Stimulated activated CD4-positive, alpha-beta T cell treated with anti-CD3 and anti-CD28 coated beads, Interleukin-1b, Interleukin-23, amount 100 ng/mL, for 24 hours (primary cell): ENCODE results near the gene ADAMTSL2.

ENCODE experiments used
- DNase-seq, 4 experiments: peaks; one replicate each; pipeline ENCODE4 v3.0.0-alpha.2; 2020; ENCODE audit warnings: low read depth in 4 of 4, low spot score in 1 of 4

ADAMTSL2 gene

GRCh38 chr9:133603135-133603927 lies 68.8 kb downstream of the ADAMTSL2 start:
- DNase-seq: no peak

GRCh38 chr9:133604214-133604613 lies 69.7 kb downstream of the ADAMTSL2 start:
- no peak for DNase-seq

GRCh38 chr9:133604856-133605255 lies 70.4 kb downstream of the ADAMTSL2 start:
- DNase-seq: no peak

- DNase-seq: no peak
These were observed 70.9 kb downstream of the ADAMTSL2 start for GRCh38 chr9:133605446-133605845.

GRCh38 chr9:133605856-133606707 lies 71.6 kb downstream of the ADAMTSL2 start:
- no peak for DNase-seq

- no peak for DNase-seq
These were observed 72.2 kb downstream of the ADAMTSL2 start for GRCh38 chr9:133606708-133607025.

- DNase-seq: no peak
These were observed 72.9 kb downstream of the ADAMTSL2 start for GRCh38 chr9:133607381-133607780.

- DNase-seq: no peak
These were observed 73.5 kb downstream of the ADAMTSL2 start for GRCh38 chr9:133607976-133608375.

- no peak for DNase-seq
These were observed 73.9 kb downstream of the ADAMTSL2 start for GRCh38 chr9:133608382-133608781.

- DNase-seq: no peak
These were observed 74.4 kb downstream of the ADAMTSL2 start for GRCh38 chr9:133608889-133609288.

GRCh38 chr9:133609311-133610098 lies 75.0 kb downstream of the ADAMTSL2 start, which contains the start of gene FAM163B:
Gene FAM163B (minus strand): TSS chr9:133609389. CDS start chr9:133580223, 29,166 bp downstream.
- DNase-seq: peak in 3 of 4 experiments; percentile 6 to 22 (median 16)

GRCh38 chr9:133610845-133611244 lies 76.3 kb downstream of the ADAMTSL2 start:
- DNase-seq: no peak

- DNase-seq: no peak
These were observed 77.5 kb downstream of the ADAMTSL2 start for GRCh38 chr9:133612051-133612450.

GRCh38 chr9:133612816-133613215 lies 78.3 kb downstream of the ADAMTSL2 start:
- no peak for DNase-seq

GRCh38 chr9:133613432-133613831 lies 78.9 kb downstream of the ADAMTSL2 start:
- DNase-seq: no peak

GRCh38 chr9:133614056-133614455 lies 79.6 kb downstream of the ADAMTSL2 start:
- no peak for DNase-seq

- DNase-seq: no peak
These were observed 80.2 kb downstream of the ADAMTSL2 start for GRCh38 chr9:133614678-133615077.

GRCh38 chr9:133615186-133615585 lies 80.7 kb downstream of the ADAMTSL2 start:
- no peak for DNase-seq

- DNase-seq: no peak
These were observed 81.2 kb downstream of the ADAMTSL2 start for GRCh38 chr9:133615606-133616188.

GRCh38 chr9:133616643-133617405 lies 82.3 kb downstream of the ADAMTSL2 start:
- DNase-seq: no peak
